Raji (cell line): Measurements from ENCODE around the gene IMPDH1.

Source experiments
- POLR2A ChIP-seq: IDR thresholded peaks from 2 replicates; pipeline ENCODE4 v1.6.1; 2011; ENCODE audit warnings: low read depth, low read length, control low read depth; ENCODE audit not compliant: insufficient read depth

IMPDH1 gene

GRCh38 chr7:128349466-128349825 is 60.3 kb downstream of the IMPDH1 start:
- no peak for TF ChIP-seq POLR2A

- no peak for TF ChIP-seq POLR2A
These were observed 62.1 kb downstream of the IMPDH1 start for GRCh38 chr7:128347647-128348097.

DNA sequence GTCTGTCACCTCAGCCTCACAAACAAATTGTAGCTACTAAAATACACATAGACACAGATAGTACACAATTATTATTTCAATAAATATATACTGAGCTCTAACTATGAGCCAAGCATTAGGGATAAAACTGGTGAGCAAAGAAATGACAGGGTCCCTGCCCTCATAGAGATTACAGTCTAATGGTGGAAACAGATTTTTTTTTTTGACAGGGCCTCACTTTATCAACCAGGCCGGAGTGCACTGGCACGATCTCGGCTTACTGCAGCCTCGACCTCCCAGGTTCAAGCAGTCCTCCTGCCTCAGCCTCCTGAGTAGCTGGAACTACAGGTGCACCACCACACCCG is 65.4 kb downstream of the IMPDH1 start:
- TF ChIP-seq POLR2A = no peak

GRCh38 chr7:128343554-128344430 is 66.0 kb downstream of the IMPDH1 start, which contains the start of gene RBM28:
RBM28 (minus strand) TSS chr7:128343908; CDS start chr7:128343793, 115 bp downstream.
- TF ChIP-seq POLR2A = peak; percentile 97
